CD8-positive, alpha-beta memory T cell (primary cell): ENCODE results near the gene CDC14A. TPM values are rescaled to one million over a fixed set of nuclear protein-coding genes. Genes with fewer than 3 reads are reported as not detected.
A peak's percentile ranks its signal among the peaks of the same experiment; 100 is the strongest.

ENCODE experiments used
- CTCF ChIA-PET: fragments of 350-600 bp; sonication (Branson Sonifier 250); formaldehyde crosslinking; loops from one replicate; lab custom pipeline; 2021; ENCODE audit warnings: antibody characterized with exemption; lab: Charles Lee
- POLR2A ChIA-PET: fragments of 350-600 bp; sonication (Branson Sonifier 250); formaldehyde crosslinking; loops from one replicate; lab custom pipeline; 2021; ENCODE audit warnings: antibody characterized with exemption; lab: Charles Lee
- DNase-seq, 5 donors: peaks; one replicate each; pipeline versions ENCODE4 v3.0.0 to v3.0.0-alpha.2; 2020 to 2022; ENCODE audit warnings: mixed read lengths in 1 of 5
- H3K27ac ChIP-seq: one replicate; pipeline ENCODE4 v1.7.0; 2013; ENCODE audit warnings: low read depth, mild to moderate bottlenecking, low read length, moderate library complexity
- H3K27me3 ChIP-seq: 2 replicates; pipeline ENCODE4 v1.7.0; 2013; ENCODE audit warnings: low read length, mild to moderate bottlenecking; ENCODE audit not compliant: insufficient read depth, poor library complexity, severe bottlenecking
- H3K36me3 ChIP-seq: 2 replicates; pipeline ENCODE4 v1.7.0; 2013; ENCODE audit warnings: mild to moderate bottlenecking, low read length, moderate library complexity; ENCODE audit not compliant: insufficient read depth
- H3K4me1 ChIP-seq: 2 replicates; pipeline ENCODE4 v1.7.0; 2013; ENCODE audit warnings: mild to moderate bottlenecking, low read length, moderate library complexity; ENCODE audit not compliant: insufficient read depth
- H3K4me3 ChIP-seq: 2 replicates; pipeline ENCODE4 v1.7.0; 2013; ENCODE audit warnings: mild to moderate bottlenecking, low read length
- H3K9me3 ChIP-seq: 2 replicates; pipeline ENCODE4 v1.7.0; 2013; ENCODE audit warnings: mild to moderate bottlenecking, low read length
- H3K27ac Mint-ChIP-seq, 8 donors: one replicate each; pipeline ENCODE4 v1.8.0; 2020 to 2021; ENCODE audit warnings: mixed read lengths in 8 of 8, mild to moderate bottlenecking in 6 of 8, inconsistent platforms in 3 of 8, moderate library complexity in 3 of 8
- H3K27me3 Mint-ChIP-seq, 2 donors: one replicate each; pipeline ENCODE4 v1.8.0; 2020 to 2021; ENCODE audit warnings: mixed read lengths in 2 of 2, mild to moderate bottlenecking in 1 of 2, moderate library complexity in 1 of 2
- H3K36me3 Mint-ChIP-seq, 3 donors: one replicate each; pipeline ENCODE4 v1.8.0; 2020 to 2021; ENCODE audit warnings: mixed read lengths in 3 of 3, inconsistent platforms in 1 of 3, mild to moderate bottlenecking in 1 of 3
- H3K4me1 Mint-ChIP-seq, 3 donors: one replicate each; pipeline ENCODE4 v1.8.0; 2020 to 2021; ENCODE audit warnings: mixed read lengths in 3 of 3, inconsistent platforms in 1 of 3, mild to moderate bottlenecking in 1 of 3
- H3K4me3 Mint-ChIP-seq, 7 donors: one replicate each; pipeline ENCODE4 v1.8.0; 2020 to 2021; ENCODE audit warnings: mixed read lengths in 7 of 7, mild to moderate bottlenecking in 6 of 7, moderate library complexity in 4 of 7, inconsistent platforms in 2 of 7
- H3K9me3 Mint-ChIP-seq, 5 donors: one replicate each; pipeline ENCODE4 v1.8.0; 2020 to 2022; ENCODE audit warnings: mixed read lengths in 5 of 5, mild to moderate bottlenecking in 3 of 5, moderate library complexity in 2 of 5, inconsistent platforms in 1 of 5
- polyA plus RNA-seq: library from polyadenylated mRNA; unstranded; fragments of 300-500 nt; fragmentation: Illumina TruSeq; gene quantifications from one replicate; pipeline ENCODE4 v1.2.3, GENCODE V29; 2021
- total RNA-seq, 2 experiments: library from RNA; stranded (reverse); gene quantifications; one replicate each; pipeline ENCODE4 v1.2.3, GENCODE V29; 2021

CDC14A gene
- total and polyA plus RNA-seq, 3 experiments from 2014 or later = 25.4 to 36.4 (median 27.9) TPM

DNA sequence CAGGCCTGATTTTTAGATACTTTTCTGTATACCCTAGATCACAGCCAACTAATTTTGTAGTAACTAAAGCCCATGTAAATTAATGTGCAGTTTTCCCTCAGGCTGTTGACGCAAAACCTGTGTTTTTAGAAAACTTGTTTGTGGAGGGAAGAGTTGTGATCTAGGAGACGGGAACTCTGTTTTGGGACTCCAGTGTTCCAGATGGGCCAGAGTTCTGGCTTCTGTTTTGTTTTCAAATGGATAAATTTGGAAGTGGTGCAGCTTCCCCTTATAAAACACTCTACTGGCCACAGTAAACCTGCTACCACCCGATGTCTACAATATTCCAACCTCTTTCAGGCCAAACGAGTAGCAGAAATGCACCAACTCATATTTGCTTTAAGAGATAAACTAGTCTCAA is 172.0 kb downstream of the CDC14A start:
- H3K27ac ChIP-seq = no peak overlapping the region
- no peaks in the 10 kb centered on the region for H3K36me3 ChIP-seq
- H3K9me3 ChIP-seq = no peaks in the 10 kb centered on the region
- no peaks in the 10 kb centered on the region for H3K9me3 Mint-ChIP-seq
- peaks cover 0 to 14% (median 2%) of the 10 kb centered on the region in 3 donors for H3K36me3 Mint-ChIP-seq
- no peak overlapping the region for H3K4me3 ChIP-seq
- peaks cover 0 to 2% (median 0%) of the 10 kb centered on the region in 3 donors for H3K4me1 Mint-ChIP-seq
- H3K4me1 ChIP-seq = no peaks in the 10 kb centered on the region
- CTCF ChIA-PET = no interaction called here
- H3K27ac Mint-ChIP-seq = no peak overlapping the region
- H3K4me3 Mint-ChIP-seq = no peak overlapping the region
- POLR2A ChIA-PET = no interaction called here
- no peaks in the 10 kb centered on the region for H3K27me3 ChIP-seq
- no peak for DNase-seq
- no peaks in the 10 kb centered on the region for H3K27me3 Mint-ChIP-seq

GRCh38 chr1:100526894-100527293 is 174.6 kb downstream of the CDC14A start:
- Mint-ChIP-seq H3K27me3 (no peaks in the 10 kb centered on the region), H3K9me3 (no peaks in the 10 kb centered on the region), H3K4me3 (no peak overlapping the region), H3K27ac (no peak overlapping the region), H3K4me1 (peaks cover 15 to 28% (median 22%) of the 10 kb centered on the region in 3 donors), H3K36me3 (peaks cover 0 to 4% (median 0%) of the 10 kb centered on the region in 3 donors)
- POLR2A ChIA-PET = no interaction called here
- CTCF ChIA-PET = interaction anchor here (2.2 kb wide), 1 partner anchor 12 kb away, joined by 10 read pairs; the partner anchor contains the start of gene GPR88
- H3K4me1 ChIP-seq = peaks cover 17% of the 10 kb centered on the region
- DNase-seq = no peak
- no peak overlapping the region for H3K27ac ChIP-seq
- H3K36me3 ChIP-seq = no peaks in the 10 kb centered on the region
- no peaks in the 10 kb centered on the region for H3K9me3 ChIP-seq
- H3K27me3 ChIP-seq = no peaks in the 10 kb centered on the region
- no peak overlapping the region for H3K4me3 ChIP-seq

GRCh38 chr1:100528871-100529270 is 176.6 kb downstream of the CDC14A start:
- Mint-ChIP-seq H3K9me3 (no peaks in the 10 kb centered on the region), H3K27me3 (peaks cover 0 to 3% of the 10 kb centered on the region in 2 donors)

GRCh38 chr1:100530141-100530540 is 177.8 kb downstream of the CDC14A start:
- Histone ChIP-seq H3K9me3 (no peaks in the 10 kb centered on the region), H3K4me1 (peaks cover 31% of the 10 kb centered on the region), H3K27ac (no peak overlapping the region), H3K27me3 (no peaks in the 10 kb centered on the region), H3K36me3 (no peaks in the 10 kb centered on the region), H3K4me3 (no peak overlapping the region)
- Mint-ChIP-seq H3K4me3 (no peak overlapping the region), H3K9me3 (no peaks in the 10 kb centered on the region), H3K4me1 (peaks cover 26 to 46% (median 37%) of the 10 kb centered on the region in 3 donors), H3K27me3 (peaks cover 0 to 3% of the 10 kb centered on the region in 2 donors), H3K36me3 (no peaks in the 10 kb centered on the region), H3K27ac (peak overlapping the region in 6 of 8 donors; percentile 26 to 86 (median 38))
- no peak for DNase-seq
- ChIA-PET POLR2A (interaction anchor here (0.6 kb wide), 1 partner anchor 13 kb away, joined by 3 read pairs; no protein-coding TSS in a partner anchor), CTCF (interaction anchor here (0.7 kb wide), 1 partner anchor 74 kb away, joined by 3 read pairs; no protein-coding TSS in a partner anchor)

More at GRCh38 chr1:100528871-100529270, 176.6 kb downstream of the CDC14A start:
- Histone ChIP-seq H3K27me3 (no peaks in the 10 kb centered on the region), H3K27ac (no peak overlapping the region), H3K9me3 (no peaks in the 10 kb centered on the region), H3K4me3 (no peak overlapping the region), H3K36me3 (no peaks in the 10 kb centered on the region), H3K4me1 (peaks cover 31% of the 10 kb centered on the region)
- no peak for DNase-seq
- CTCF ChIA-PET = no interaction called here
- peak overlapping the region in 2 of 8 donors; percentile 33 to 46 for H3K27ac Mint-ChIP-seq
- no peaks in the 10 kb centered on the region for H3K36me3 Mint-ChIP-seq
- POLR2A ChIA-PET = no interaction called here
- no peak overlapping the region for H3K4me3 Mint-ChIP-seq
- H3K4me1 Mint-ChIP-seq = peaks cover 26 to 44% (median 37%) of the 10 kb centered on the region in 3 donors

GRCh38 chr1:100530880-100531487 is 178.7 kb downstream of the CDC14A start:
- Histone ChIP-seq H3K4me3 (no peak overlapping the region), H3K27ac (no peak overlapping the region), H3K36me3 (no peaks in the 10 kb centered on the region), H3K9me3 (no peaks in the 10 kb centered on the region), H3K27me3 (no peaks in the 10 kb centered on the region), H3K4me1 (peaks cover 31% of the 10 kb centered on the region)
- Mint-ChIP-seq H3K36me3 (no peaks in the 10 kb centered on the region), H3K4me3 (peak overlapping the region in 6 of 7 donors; percentile 13 to 68 (median 46)), H3K9me3 (no peaks in the 10 kb centered on the region), H3K27ac (peak overlapping the region; percentile 30 to 86 (median 62)), H3K4me1 (peaks cover 26 to 51% (median 37%) of the 10 kb centered on the region in 3 donors), H3K27me3 (peaks cover 2 to 3% of the 10 kb centered on the region in 2 donors)
- ChIA-PET CTCF (interaction anchor here (1.3 to 1.4 kb wide), 2 partner anchors 12 to 16 kb away, joined by 4 read pairs; no protein-coding TSS in a partner anchor), POLR2A (no interaction called here)
- peak in 3 of 5 donors; percentile 13 to 48 (median 16) for DNase-seq

- no peaks in the 10 kb centered on the region for H3K9me3 ChIP-seq
- Mint-ChIP-seq H3K9me3 (no peaks in the 10 kb centered on the region), H3K4me1 (peaks cover 26 to 56% (median 37%) of the 10 kb centered on the region in 3 donors), H3K27me3 (peaks cover 4 to 16% of the 10 kb centered on the region in 2 donors), H3K4me3 (peak overlapping the region in 1 of 7 donors; percentile 30), H3K27ac (peak overlapping the region in 2 of 8 donors; percentile 12 to 56), H3K36me3 (no peaks in the 10 kb centered on the region)
- no peaks in the 10 kb centered on the region for H3K36me3 ChIP-seq
- ChIA-PET POLR2A (no interaction called here), CTCF (interaction anchor here (0.6 to 2.3 kb wide), 4 partner anchors 9 to 69 kb away, joined by 3 to 6 read pairs (median 3); no protein-coding TSS in a partner anchor)
- no peak for DNase-seq
- no peaks in the 10 kb centered on the region for H3K27me3 ChIP-seq
- H3K4me3 ChIP-seq = no peak overlapping the region
- peaks cover 31% of the 10 kb centered on the region for H3K4me1 ChIP-seq
- no peak overlapping the region for H3K27ac ChIP-seq
These were observed 180.3 kb downstream of the CDC14A start for GRCh38 chr1:100532645-100533044.

- ChIA-PET POLR2A (no interaction called here), CTCF (no interaction called here)
- peaks cover 28 to 57% (median 31%) of the 10 kb centered on the region in 3 donors for H3K4me1 Mint-ChIP-seq
- Histone ChIP-seq H3K36me3 (no peaks in the 10 kb centered on the region), H3K9me3 (no peaks in the 10 kb centered on the region), H3K27me3 (peaks cover 8% of the 10 kb centered on the region), H3K27ac (no peak overlapping the region), H3K4me1 (peaks cover 38% of the 10 kb centered on the region), H3K4me3 (no peak overlapping the region)
- no peak for DNase-seq
- H3K27ac Mint-ChIP-seq = peak overlapping the region in 1 of 8 donors; percentile 23
- no peaks in the 10 kb centered on the region for H3K9me3 Mint-ChIP-seq
- H3K36me3 Mint-ChIP-seq = no peaks in the 10 kb centered on the region
- H3K4me3 Mint-ChIP-seq = peak overlapping the region in 1 of 7 donors; percentile 6
- peaks cover 13 to 20% of the 10 kb centered on the region in 2 donors for H3K27me3 Mint-ChIP-seq
These were observed 183.0 kb downstream of the CDC14A start for GRCh38 chr1:100535264-100535663.

GRCh38 chr1:100536031-100536430 is 183.7 kb downstream of the CDC14A start:
- H3K27ac ChIP-seq = no peak overlapping the region
- H3K4me1 ChIP-seq = peaks cover 31% of the 10 kb centered on the region
- peaks cover 23 to 52% (median 23%) of the 10 kb centered on the region in 3 donors for H3K4me1 Mint-ChIP-seq
- H3K27ac Mint-ChIP-seq = no peak overlapping the region
- ChIA-PET CTCF (no interaction called here), POLR2A (no interaction called here)
- H3K27me3 Mint-ChIP-seq = peaks cover 19 to 23% of the 10 kb centered on the region in 2 donors
- no peak for DNase-seq
- no peak overlapping the region for H3K4me3 ChIP-seq
- no peaks in the 10 kb centered on the region for H3K9me3 Mint-ChIP-seq
- no peaks in the 10 kb centered on the region for H3K36me3 Mint-ChIP-seq
- no peaks in the 10 kb centered on the region for H3K9me3 ChIP-seq
- H3K36me3 ChIP-seq = no peaks in the 10 kb centered on the region
- H3K27me3 ChIP-seq = peaks cover 15% of the 10 kb centered on the region
- H3K4me3 Mint-ChIP-seq = no peak overlapping the region
